GM18909 (cell line): Measurements from ENCODE around the gene PPP2R2C.

Experiments used
- ATAC-seq: cut with Tn5 transposase; IDR thresholded peaks from one replicate; pipeline ENCODE4 v1.9.1; 2021; ENCODE audit warnings: mild to moderate bottlenecking; ENCODE audit not compliant: unreplicated experiment, poor library complexity

PPP2R2C gene

DNA sequence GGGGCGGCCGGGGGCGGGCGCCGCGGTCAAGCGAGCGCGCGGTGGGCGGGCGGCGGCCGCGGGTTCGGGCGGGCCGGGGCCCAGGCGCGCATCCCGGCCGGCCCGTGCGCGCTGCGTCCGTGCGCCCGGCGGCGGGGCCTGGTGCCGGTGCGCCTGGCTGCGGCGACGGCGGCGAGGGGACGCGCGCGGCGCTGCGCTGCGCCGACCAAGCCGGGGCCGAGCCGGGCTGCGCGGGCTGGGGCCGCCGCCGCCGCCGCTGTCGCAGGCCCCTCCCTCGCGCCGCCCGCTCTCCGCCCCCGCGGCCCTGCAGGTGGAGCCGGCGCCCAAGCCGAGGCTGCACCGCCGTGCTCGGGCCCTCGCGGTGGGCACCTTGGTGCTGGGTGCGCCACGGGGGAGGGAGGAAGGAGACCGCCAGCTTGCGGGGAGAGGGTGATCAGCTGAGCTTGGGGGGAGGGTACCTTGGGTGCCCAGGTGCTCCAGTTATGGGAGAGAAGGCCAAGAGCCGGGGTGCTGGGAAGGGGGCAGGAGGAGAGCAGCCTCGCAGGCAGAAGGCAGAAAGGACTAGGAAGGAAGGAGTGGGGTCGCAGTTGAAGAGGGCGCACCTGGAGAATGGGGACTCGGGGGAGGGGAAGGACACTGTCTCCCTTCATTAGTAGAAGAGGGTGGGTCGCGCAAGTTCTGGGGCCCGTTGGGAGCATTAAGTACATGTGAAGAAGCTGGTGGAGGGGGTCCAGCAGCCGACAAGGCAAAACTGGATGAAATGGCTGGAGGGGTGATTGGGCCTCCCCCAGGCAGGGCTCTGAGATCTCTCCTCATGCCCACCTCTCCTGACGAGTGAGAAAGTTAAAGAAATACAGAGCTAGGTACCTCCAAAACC, at the start of gene PPP2R2C:
Gene PPP2R2C (minus strand): TSS at position 228 of the 877 bp plus-strand sequence. CDS start 385 bp downstream, outside the sequence.
- no peak for ATAC-seq

DNA sequence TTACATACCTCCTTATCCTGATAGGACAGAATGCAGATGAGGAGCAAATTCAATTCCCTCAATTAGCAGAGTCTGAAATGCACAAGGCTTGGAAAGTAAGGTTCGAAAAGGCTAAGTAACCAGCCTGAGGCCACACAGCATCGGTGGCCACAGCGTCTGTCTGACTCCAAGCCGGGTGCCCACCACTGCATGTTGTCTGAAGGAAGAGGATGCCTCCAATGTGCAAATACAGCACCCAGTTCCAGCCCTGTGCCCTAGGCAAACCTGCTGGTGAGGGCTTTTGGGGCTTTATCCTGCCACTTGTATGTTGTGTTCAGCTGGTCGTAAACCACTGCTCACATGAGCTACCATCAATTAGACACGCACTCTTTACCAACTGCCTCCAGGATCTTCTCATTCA, 48.6 kb upstream of the PPP2R2C start:
- no peak for ATAC-seq

DNA sequence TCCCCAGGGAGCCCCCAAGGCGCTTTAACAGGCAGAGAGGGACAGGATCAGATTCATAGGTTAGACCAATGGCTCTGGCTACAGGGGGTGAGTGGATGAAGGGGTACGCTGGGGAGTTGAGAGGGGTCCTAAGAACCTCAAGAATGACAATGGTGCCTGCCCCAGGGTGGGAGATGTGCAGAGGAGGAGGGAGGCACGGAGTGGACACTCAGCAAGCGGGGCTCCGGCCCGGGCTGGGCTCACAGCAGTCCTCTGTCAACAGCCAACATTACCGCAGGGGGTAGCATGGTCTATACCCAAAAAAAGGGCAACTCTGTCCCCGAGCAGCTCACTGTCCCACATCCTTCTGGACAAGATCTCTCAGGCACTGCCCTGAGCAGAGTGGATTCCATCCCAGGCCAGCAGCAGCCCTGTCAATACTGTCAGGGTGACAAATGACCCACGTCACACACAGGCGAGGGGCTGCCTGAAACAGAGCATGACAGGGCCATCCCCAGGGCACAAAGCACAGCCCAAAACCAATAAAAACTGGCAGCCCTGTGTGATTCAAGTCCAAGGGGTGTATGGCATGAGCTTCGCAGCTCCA, 47.7 kb upstream of the PPP2R2C start:
- no peak for ATAC-seq

DNA sequence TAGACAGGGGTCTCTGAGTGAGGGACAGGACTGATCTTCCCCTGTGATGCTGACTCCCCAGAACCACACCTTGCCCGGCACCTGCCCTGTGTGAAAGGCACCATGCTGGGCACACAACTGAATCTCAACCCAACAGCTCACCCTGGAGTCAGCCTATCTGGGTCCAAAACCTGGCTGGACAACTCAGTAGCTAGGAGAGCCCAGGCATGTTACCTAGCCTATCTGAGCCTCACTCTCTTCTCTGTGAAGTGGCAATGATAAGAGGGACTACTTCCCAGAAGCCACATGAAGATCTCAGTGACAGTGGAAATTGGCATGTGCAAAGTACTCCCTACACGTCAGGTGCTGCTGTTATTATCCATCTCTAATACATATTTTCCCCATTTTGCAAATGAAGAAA, 44.8 kb upstream of the PPP2R2C start:
- no peak for ATAC-seq

DNA sequence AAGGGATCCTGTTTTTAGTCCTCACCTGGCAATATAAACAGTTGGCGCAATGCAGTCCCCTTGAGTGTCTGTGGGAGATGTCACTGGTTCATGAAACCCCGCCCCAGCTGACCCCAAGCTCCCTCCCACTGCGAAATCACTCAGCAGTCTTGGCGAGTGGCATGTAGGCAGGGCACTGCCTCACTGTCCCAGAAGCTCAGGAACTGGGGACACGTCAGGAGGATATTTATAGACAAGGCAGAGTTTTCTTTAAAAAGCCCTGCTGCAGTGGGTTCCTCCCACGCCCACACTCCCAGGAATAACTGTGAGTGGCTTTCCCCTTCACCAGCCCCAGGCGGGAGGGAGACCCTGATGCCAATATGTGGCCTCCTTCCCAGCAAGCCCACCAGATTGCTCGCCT, 44.3 kb upstream of the PPP2R2C start:
- no peak for ATAC-seq

DNA sequence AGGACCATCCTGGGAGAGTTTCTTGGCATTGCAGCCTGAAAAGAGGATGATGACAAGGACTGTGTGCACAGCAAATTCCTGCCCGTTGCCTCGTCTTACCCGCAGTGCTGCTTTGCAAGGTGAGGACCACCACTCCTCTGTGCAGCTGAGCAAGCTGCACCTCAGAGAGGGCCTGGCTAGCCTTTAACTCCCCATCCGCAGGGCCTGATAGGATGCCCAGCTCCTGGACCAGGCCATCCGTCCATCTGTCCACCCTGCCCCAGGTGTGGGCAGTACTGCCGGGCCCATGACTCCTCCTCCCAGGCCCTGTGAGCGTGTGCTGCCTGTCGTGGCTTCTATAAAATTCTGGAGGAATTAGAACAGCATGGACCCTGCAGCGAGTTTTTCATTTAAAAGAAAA, 43.9 kb upstream of the PPP2R2C start:
- no peak for ATAC-seq

DNA sequence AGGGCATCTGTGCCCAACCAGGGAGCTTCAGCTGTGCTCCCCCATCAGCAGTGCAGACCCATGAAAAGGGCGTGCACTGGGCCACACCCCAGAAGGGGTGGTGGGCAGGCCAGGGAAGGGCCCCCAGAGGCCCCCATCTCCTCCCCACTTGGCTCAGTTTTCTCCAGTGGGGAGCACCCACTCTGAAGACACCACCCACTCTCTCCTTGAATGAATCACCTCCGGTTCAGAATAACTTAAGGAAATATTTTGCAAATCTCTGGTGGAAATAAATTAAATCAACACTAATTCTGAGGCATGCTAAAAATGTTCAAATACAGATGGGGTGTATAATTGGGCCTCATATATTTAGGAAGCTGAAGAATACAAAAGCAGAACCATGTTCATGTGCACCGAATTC, 41.3 kb upstream of the PPP2R2C start:
- ATAC-seq = no peak

DNA sequence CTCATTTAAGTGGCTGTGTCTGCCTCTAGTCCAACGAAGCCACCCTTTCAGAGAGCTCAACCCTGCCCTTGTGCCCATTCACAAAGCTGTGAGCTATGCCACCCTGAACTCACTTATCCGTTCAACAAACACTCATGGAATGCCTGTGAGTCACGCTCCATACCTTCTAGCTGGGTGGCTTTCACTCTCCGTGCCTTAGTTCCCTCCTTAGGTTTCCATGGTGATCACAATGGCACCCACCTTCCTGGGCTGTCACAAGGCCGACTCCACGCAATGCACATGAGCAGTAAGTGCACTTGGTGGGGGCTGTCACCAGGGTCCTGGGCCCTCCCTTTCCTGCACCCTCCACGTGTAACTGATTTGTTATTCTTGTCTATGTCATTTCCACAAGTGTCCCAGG, 37.2 kb upstream of the PPP2R2C start:
- no peak for ATAC-seq

DNA sequence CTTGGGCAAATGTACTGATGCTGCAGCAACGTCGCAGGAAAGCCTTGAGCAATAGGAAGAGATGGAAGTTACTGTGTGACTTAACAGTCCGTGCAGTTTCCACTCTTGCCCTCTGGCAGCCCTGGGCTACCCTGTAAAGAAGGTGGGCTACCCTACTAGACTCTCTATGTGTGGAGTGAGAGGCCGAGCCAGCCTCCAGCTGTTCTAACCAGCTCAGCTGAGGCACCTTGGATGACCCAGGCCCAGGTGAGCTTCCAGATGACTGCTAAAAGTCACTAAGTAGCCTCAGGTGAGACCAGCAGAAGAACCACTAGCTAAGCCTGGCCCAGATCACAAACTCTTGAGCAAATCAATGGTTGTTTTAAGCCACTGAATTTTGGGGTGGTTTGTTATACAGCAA, 34.9 kb upstream of the PPP2R2C start:
- no peak for ATAC-seq

DNA sequence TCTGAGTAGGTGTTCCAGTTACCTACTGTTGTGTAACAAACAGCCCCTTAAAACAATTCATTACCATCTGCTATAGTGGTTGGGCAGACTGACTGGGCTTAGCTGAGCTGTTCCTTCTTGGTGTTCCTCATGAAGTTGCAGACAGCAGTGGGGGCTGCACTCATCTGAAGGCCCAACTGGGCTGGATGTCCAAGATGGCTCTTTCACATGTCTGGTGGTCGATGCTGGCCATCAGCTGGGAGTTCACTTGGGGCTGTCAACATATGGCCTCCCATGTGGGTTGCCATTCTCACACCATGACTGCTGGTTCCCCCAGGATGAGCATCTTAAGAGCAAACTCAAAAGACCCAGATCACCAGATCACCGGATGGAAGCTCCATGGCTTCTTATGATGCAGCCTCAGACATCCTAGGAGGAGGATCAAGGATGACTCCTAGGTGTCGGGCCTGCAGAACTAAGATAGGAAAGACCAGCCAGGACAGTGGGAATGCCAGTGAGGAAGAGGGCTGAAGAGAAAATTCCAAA, 34.3 kb upstream of the PPP2R2C start:
- no peak for ATAC-seq

DNA sequence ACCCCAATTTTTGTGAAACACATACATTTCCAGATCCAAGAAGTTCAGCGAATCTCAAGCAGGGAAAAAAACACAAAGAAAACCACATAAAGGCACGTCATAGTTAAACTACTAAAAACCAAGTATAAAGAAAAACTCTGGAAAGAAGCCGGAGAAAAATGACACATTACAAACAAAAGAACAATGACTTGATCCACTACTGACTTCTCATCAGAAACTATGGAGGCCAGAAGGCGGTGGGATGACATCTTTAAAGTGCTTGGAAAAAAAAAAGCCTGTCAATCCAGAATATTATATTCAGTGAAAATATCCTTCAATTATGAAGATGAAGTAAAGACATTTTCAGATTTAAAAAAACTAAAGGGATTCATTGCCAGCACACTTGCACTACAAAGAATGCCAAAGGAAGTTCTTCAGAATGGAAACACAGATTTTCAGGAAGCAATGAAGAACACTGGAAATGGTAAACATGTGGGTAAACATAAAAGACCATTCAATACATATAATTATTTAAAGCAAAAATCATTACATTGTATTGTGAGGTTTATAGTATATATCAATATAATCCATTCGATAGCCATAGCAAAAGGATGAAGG, 32.6 kb upstream of the PPP2R2C start:
- ATAC-seq = no peak

DNA sequence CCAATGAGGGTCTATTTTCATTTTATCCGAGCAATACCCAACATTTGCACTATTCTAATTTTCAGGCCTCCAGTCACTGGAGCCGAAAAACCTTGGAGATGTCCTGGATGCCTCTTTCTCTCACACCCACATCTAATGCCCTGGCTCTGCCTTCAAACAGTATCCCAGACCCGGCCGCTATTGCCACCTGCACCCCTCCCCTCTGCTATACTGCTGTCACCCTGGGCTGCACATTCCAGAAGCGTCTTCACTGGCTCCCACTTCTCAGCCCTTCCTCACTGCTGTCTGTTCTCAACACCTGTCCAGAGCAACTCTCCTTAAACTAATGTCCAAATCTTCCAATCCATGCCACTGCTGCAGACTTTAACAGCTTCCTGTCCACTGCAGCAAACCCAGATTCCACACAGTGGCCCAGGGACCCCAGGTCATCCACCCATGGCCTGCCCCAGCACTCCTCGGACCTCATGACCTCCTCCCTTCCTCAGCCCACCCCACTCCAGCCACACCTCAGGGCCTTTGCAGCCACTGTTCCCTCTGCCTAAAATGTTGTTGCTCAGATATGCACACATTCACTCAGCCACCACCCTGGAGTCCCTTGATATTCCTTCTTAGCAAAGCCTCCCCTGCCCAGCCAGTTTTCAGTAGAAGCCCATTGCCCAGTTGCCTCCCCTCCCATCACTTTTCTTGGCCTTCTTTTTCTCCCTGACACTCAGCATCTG, 30.5 kb upstream of the PPP2R2C start:
- no peak for ATAC-seq

DNA sequence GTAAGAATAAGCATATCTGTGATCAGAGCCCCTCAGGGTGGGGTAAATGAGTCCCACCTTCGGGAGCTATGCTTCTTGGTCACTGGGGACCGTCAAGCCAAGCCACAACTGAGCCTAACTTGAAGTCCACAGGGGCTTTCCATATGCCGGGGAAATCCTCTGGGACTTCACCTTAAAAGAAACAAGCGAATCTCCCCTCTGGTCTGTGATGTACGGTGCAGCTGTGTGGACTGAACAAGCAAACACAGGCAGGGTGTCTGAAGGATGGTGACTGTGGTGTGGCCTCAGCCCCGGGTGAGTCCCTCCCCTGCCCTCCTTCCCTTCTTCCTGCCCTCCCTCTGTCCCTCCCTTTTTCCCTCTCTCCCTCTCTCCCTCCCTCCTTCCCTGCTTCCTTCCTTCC, 29.7 kb upstream of the PPP2R2C start:
- ATAC-seq = no peak

DNA sequence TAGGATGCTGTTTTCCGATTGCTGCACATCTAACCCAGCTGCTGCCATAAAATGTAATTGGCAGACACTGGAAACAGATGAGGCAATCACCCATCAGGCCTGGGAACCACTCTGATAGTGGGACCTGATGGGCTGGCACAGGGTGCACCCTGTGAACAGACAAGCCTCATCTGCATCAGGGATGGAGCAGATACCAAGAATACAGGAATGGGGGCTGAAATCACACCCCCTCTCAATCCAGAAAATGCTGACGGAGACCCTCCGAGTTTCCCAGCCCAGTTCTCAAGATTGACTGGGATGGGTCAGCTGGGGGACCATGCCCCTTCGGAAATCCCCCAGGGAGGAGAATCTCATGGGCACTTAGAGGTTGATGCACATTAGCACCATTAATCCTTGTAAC, 28.8 kb upstream of the PPP2R2C start:
- ATAC-seq = no peak

DNA sequence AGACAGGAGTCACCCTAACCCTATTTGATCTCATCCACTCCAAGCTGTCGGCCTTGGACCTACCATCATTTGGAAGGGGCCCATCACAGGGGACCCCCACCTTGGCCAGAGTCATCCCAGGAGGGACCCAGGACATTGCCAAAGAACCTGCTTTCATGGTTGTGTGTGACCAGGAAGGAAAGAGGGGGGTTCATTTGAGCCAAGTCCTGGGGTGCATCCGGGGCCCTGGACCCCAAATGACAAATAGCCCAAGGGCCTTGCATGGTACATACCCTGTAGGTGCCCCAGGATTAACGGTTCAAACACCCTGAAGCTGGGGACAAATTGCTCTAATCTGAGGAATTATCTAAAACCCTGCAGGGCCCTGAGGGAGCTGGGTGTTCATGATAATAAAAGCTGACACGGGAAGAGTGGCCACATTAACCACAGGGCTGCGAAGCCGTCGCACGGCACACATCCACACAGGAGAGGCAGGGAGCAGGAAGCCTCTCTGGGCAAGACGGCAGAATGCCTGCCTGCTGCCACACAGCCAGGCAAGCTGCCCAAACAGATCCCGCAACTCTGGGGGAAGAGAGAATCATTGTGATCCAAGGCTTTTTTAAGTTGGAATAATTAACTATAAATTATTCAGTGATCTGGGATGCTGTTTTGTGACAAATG, 28.2 kb upstream of the PPP2R2C start:
- no peak for ATAC-seq

DNA sequence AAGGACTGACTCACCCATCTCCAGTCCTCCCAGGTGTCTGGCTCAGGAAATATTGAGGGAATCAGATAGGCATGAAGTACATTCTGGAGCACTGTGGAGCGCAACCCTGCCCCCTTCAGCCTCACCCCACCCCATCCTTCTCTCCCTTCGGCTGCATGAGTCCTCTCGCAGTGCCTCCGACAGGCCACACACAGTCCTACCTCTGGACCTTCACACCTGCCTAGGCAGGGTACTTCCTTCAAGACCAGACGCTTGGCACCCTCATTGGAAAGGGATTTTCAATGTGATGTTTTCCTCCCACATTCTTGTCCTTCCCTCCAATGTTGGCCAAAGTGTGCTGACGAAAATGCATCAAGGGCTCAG, 26.8 kb upstream of the PPP2R2C start:
- no peak for ATAC-seq

DNA sequence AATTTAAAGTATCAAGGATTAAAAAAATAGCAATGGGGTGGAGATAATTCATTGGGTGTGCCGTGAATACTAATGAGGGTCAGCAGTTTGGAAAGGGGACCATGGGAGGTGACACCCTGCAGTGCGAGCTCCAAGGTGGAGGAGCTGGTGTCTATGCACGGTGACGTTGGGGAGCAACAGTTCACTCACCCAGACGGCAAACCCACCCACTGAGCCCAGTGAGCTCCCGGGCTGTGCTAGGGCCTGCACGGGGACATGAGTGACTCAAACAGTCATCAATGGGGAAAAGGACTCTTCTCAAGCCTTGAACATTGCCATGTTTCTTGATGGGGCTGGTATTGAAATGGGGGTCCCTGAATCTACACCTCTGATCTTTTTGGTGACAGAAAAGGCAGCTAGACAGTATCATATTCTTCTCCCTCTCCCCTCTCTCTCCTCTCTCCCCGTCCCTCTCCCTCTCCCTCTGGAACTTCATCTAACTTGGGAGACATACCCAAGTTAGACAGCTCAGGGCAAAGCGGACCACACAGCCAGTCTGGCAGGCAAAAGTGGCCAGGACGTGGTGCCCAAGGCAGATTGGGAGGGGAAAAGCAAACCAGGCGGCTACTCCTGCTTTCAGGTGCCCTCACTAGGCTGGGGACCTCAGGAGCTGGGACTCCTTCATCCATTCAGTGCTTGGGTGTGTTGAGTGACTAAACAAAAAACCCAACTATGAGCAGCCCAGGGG, 26.3 kb upstream of the PPP2R2C start:
- no peak for ATAC-seq

DNA sequence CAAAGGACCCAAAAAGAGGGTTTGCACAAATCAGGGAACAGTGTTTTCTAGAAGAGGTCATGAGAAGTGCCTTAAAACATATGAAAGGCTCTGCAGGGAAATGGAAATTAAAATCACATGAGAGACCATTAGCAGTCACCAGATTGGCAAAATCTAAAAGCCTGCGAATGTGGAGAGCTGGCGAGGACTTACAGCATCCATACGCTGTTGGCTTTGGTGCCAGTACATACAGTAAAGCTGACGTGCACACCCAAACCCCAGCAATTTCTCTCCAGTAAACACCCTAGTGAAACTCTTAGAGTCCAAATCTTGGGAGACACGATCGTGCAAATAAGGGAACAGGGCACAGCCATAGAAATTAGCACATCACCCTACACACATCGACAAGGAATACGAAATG, 25.4 kb upstream of the PPP2R2C start:
- ATAC-seq = no peak

DNA sequence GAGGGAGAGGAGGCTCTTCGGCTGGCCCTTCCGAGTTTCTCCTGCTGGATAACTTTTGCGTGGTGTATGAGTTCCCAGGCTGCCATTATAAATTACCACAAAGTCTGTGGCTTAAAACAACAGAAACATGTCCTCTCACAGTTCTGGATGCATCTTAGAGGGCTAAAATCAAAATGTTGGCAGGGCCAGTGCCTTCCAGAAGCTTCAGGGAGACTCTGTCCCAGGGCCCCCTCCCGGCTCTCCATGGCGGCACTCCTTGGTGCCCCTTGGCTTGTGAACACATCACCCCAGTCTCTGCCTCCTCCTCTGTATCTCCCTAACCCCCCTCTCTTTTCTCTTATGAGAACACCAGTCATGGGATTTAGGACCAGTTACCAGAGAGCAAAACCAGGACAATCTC, 23.3 kb upstream of the PPP2R2C start:
- no peak for ATAC-seq

DNA sequence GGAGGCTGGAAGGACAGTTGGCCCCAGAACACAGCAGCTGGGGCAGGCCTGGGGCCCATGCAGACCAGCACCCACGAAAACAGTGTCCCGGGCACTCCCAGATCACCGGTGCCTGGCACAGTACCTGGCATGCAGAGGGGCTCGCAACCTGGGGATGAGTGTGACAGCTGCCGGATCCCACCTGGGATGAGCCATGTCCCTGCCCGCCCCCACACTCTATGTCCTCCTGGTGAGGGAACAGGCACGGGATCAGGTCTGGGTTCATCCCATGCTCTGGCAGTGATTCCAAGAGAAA, 22.8 kb upstream of the PPP2R2C start:
- no peak for ATAC-seq
